OCI-LY1 (cell line): ENCODE measurements around the gene NOD2.

Experiments
- H2AFZ ChIP-seq: fragments of 200-600 bp; sonication (generic), shearing (Covaris generic); 2 replicates; pipeline ENCODE4 v1.6.0; 2014; ENCODE audit warnings: antibody characterized with exemption, mild to moderate bottlenecking, low read length
- H3F3A ChIP-seq: fragments of 200-600 bp; sonication (generic), shearing (Covaris generic); 2 replicates; pipeline ENCODE4 v1.6.0; 2014; ENCODE audit warnings: mild to moderate bottlenecking, antibody characterized with exemption, low read length, moderate library complexity; ENCODE audit not compliant: insufficient read depth
- H3K27ac ChIP-seq: fragments of 200-600 bp; sonication (generic); 2 replicates; pipeline ENCODE4 v1.5.1; 2014; ENCODE audit warnings: low read length, mixed run types, mild to moderate bottlenecking, low read depth; ENCODE audit not compliant: poor library complexity, severe bottlenecking
- H3K27me3 ChIP-seq: fragments of 200-600 bp; sonication (generic); 2 replicates; pipeline ENCODE4 v1.6.0; 2014; ENCODE audit warnings: antibody characterized with exemption, mild to moderate bottlenecking, low read length, moderate library complexity; ENCODE audit not compliant: insufficient read depth
- H3K36me3 ChIP-seq: fragments of 200-600 bp; sonication (generic); 2 replicates; pipeline ENCODE4 v1.6.1; 2014; ENCODE audit warnings: mild to moderate bottlenecking, antibody characterized with exemption, low read length, moderate library complexity, mixed read lengths; ENCODE audit not compliant: insufficient read depth
- H3K4me1 ChIP-seq: fragments of 200-600 bp; sonication (generic); 2 replicates; pipeline ENCODE4 v1.5.1; 2014; ENCODE audit warnings: mild to moderate bottlenecking, low read length, moderate library complexity; ENCODE audit not compliant: insufficient read depth, severe bottlenecking
- H3K4me2 ChIP-seq: fragments of 200-600 bp; sonication (generic), shearing (Covaris generic); 2 replicates; pipeline ENCODE4 v1.6.1; 2014; ENCODE audit warnings: low read length
- H3K4me3 ChIP-seq: fragments of 200-600 bp; sonication (generic); 2 replicates; pipeline ENCODE4 v1.5.1; 2014; ENCODE audit warnings: low read length, low read depth, mild to moderate bottlenecking, mixed read lengths; ENCODE audit not compliant: poor library complexity, severe bottlenecking
- H3K79me2 ChIP-seq: fragments of 200-600 bp; shearing (Covaris generic); 2 replicates; pipeline ENCODE4 v1.6.1; 2016; ENCODE audit warnings: mixed run types, low read length, mixed read lengths; ENCODE audit not compliant: insufficient read depth
- H3K9ac ChIP-seq: fragments of 200-600 bp; sonication (generic), shearing (Covaris generic); 2 replicates; pipeline ENCODE4 v1.6.1; 2014; ENCODE audit warnings: mild to moderate bottlenecking, low read length, mixed read lengths
- H3K9me2 ChIP-seq: fragments of 200-600 bp; sonication (generic), shearing (Covaris generic); 2 replicates; pipeline ENCODE4 v1.6.1; 2014; ENCODE audit warnings: low read depth, mild to moderate bottlenecking, low read length, mixed read lengths
- H3K9me3 ChIP-seq: fragments of 200-600 bp; shearing (Covaris generic); 2 replicates; pipeline ENCODE4 v1.6.1; 2014; ENCODE audit warnings: low read length, mixed read lengths
- H4K20me1 ChIP-seq: fragments of 200-600 bp; sonication (generic), shearing (Covaris generic); 2 replicates; pipeline ENCODE4 v1.6.0; 2016; ENCODE audit warnings: mild to moderate bottlenecking, low read length; ENCODE audit not compliant: insufficient read depth
- EZH2 ChIP-seq: fragments of 200-600 bp; sonication (generic), shearing (Covaris generic); IDR thresholded peaks from 2 replicates; pipeline ENCODE4 v1.8.0; 2017; ENCODE audit warnings: borderline replicate concordance, mixed run types, mild to moderate bottlenecking, antibody characterized with exemption, low read length, moderate library complexity, mixed read lengths
- TF ChIP-seq, protein P1 (sequence below): fragments of 200-600 bp; sonication (generic), shearing (Covaris generic); IDR thresholded peaks from 2 replicates; pipeline ENCODE4 v1.5.1; 2017; ENCODE audit warnings: mild to moderate bottlenecking, antibody characterized with exemption, low read length, moderate library complexity, mixed read lengths

The NOD2 gene

DNA sequence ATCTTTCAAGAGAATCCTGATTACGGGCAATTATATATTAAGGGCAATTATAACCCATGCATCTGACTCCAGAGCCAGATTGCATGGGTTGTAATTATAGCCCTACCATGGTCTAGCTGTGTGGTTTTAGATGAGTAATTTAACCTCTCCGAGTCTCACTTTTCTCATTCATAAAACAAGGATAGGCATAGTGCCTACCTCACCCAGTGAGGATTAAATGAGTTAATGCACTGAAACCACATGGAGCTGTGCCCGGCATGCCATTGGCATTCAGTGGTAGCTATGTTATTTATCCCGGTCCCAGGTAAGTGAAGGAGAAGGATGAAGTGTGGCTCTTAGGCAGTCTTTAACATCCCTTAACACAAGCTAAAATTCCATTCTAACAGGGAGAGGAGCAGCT, 18.6 kb upstream of the NOD2 start:
- Histone ChIP-seq H3K9ac (no peak overlapping the region), H3K4me1 (peaks cover 1% of the 10 kb centered on the region), H3K27me3 (no peaks in the 10 kb centered on the region), H3K9me2 (no peaks in the 10 kb centered on the region), H3K4me2 (no peak overlapping the region), H3K9me3 (peaks cover 9% of the 10 kb centered on the region), H3F3A (no peaks in the 10 kb centered on the region), H2AFZ (no peak overlapping the region), H3K79me2 (no peaks in the 10 kb centered on the region), H4K20me1 (no peaks in the 10 kb centered on the region), H3K4me3 (no peak overlapping the region), H3K36me3 (peaks cover 40% of the 10 kb centered on the region), H3K27ac (no peak overlapping the region)
- TF ChIP-seq, protein P1, sequence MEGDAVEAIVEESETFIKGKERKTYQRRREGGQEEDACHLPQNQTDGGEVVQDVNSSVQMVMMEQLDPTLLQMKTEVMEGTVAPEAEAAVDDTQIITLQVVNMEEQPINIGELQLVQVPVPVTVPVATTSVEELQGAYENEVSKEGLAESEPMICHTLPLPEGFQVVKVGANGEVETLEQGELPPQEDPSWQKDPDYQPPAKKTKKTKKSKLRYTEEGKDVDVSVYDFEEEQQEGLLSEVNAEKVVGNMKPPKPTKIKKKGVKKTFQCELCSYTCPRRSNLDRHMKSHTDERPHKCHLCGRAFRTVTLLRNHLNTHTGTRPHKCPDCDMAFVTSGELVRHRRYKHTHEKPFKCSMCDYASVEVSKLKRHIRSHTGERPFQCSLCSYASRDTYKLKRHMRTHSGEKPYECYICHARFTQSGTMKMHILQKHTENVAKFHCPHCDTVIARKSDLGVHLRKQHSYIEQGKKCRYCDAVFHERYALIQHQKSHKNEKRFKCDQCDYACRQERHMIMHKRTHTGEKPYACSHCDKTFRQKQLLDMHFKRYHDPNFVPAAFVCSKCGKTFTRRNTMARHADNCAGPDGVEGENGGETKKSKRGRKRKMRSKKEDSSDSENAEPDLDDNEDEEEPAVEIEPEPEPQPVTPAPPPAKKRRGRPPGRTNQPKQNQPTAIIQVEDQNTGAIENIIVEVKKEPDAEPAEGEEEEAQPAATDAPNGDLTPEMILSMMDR: no peak
- TF ChIP-seq EZH2: no peak

GRCh38 chr16:50675686-50676610, 17.5 kb upstream of the NOD2 start:
- TF ChIP-seq, protein P1: no peak
- Histone ChIP-seq H3K36me3 (peaks cover 40% of the 10 kb centered on the region), H4K20me1 (no peaks in the 10 kb centered on the region), H2AFZ (no peak overlapping the region), H3F3A (no peaks in the 10 kb centered on the region), H3K4me3 (no peak overlapping the region), H3K27ac (no peak overlapping the region), H3K4me2 (no peak overlapping the region), H3K4me1 (peaks cover 13% of the 10 kb centered on the region), H3K9me3 (peaks cover 9% of the 10 kb centered on the region), H3K79me2 (no peaks in the 10 kb centered on the region), H3K9ac (no peak overlapping the region), H3K9me2 (no peaks in the 10 kb centered on the region), H3K27me3 (no peaks in the 10 kb centered on the region)

GRCh38 chr16:50676684-50677225, 16.7 kb upstream of the NOD2 start:
- Histone ChIP-seq H4K20me1 (no peaks in the 10 kb centered on the region), H3K4me1 (peaks cover 21% of the 10 kb centered on the region), H3K9me2 (no peaks in the 10 kb centered on the region), H3K9me3 (peaks cover 8% of the 10 kb centered on the region), H3F3A (no peaks in the 10 kb centered on the region), H3K9ac (no peak overlapping the region), H3K36me3 (peaks cover 40% of the 10 kb centered on the region), H3K4me3 (no peak overlapping the region), H3K79me2 (no peaks in the 10 kb centered on the region), H2AFZ (no peak overlapping the region), H3K4me2 (no peak overlapping the region), H3K27ac (no peak overlapping the region), H3K27me3 (no peaks in the 10 kb centered on the region)
- no peak for TF ChIP-seq EZH2
- TF ChIP-seq, protein P1: no peak
